HG02943 (cell line): ENCODE data around the gene ERCC5.

Experiments
- ATAC-seq: cut with Tn5 transposase; IDR thresholded peaks from one replicate; pipeline ENCODE4 v1.9.1; 2021; ENCODE audit warnings: mild to moderate bottlenecking, low read depth, moderate library complexity; ENCODE audit not compliant: unreplicated experiment

The ERCC5 gene

DNA sequence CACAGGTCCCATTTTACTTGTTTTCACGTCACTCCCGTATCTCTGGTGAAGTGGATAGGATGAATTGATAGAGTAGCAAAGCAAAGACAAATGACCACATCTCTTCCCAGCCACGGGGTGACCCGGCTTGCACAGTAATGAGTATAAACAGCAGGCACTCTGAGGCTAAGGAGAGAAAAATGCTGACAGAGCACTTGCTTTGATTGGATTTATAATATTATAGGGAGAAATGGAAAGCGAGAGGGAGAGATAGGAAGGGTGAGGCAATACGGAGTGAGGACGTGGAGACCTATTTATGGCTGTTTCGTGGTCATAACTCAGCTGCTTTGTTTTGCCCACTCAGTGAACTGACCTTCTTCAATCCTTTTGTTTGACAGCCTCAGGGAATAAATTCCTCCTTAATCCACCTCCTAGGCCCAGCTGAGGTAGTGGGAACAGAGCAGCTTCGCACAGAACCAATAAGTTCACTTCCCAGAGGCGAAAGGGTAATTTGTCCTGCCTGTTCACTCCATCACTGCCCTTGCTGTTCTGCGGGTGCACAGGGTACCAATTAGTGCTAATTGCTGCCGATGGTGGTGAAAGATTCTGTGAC lies 68.6 kb downstream of the ERCC5 start:
- no peak for ATAC-seq

- ATAC-seq, result no peak
Observed at GRCh38 chr13:102915393-102915930, 69.6 kb downstream of the ERCC5 start.

DNA sequence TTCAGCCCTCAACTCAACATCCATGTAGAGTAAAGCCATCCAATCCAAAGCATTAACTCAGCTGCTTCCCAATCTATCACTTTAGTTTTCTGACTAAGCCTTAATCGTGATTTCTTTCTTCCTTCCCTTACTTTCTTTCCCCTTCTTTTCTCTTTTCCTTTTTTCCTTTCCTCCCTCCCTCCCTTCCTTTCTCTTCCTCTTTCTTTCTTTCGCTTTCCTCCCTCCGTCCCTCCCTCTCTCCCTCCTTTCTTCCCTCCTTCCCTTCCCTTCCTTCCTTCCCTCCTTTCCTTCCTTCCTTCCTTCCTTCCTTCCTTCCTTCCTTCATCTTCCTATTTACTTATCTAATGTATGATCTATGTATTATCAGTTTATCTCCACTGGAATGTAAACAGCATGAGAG lies 71.2 kb downstream of the ERCC5 start:
- ATAC-seq, result no peak

DNA sequence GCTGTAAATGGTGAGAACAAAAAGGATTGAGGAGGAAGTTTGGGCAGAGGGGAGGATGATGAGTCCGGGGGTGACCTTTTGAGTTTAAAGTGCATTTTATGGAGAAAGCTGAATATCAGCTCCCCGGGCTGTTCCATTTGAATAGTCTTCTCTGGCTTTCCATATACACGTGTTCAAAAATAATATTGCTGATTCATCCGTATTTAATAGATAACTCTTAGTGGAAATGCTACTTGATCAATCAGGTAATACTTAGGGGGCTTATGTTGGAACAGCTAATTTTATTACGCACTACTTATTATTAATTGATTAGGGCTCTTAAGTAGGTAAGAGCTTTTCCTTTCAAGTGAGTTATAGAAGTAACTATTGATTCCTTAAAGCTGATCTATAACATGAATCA lies 76.4 kb downstream of the ERCC5 start:
- no peak for ATAC-seq
